CD14-positive monocyte (primary cell): ENCODE measurements around the gene CHD3. TPM values are rescaled to one million over a fixed set of nuclear protein-coding genes. Genes with fewer than 3 reads are reported as not detected.
A peak's percentile ranks its signal among the peaks of the same experiment; 100 is the strongest.

Experiments
- DNase-seq, 3 donors: peaks; one replicate each; pipeline ENCODE4 v3.0.0-alpha.2; 2011 to 2022
- H2AFZ ChIP-seq: 2 replicates; pipeline ENCODE4 v1.6.0; 2012; ENCODE audit warnings: mild to moderate bottlenecking, low read depth, low read length, inconsistent platforms; ENCODE audit not compliant: insufficient read depth, poor library complexity, severe bottlenecking
- H3K27ac ChIP-seq, 2 donors: 1 replicate in 1 of 2; 2 replicates in 1 of 2; pipeline ENCODE4 v1.5.1; 2012 to 2013; ENCODE audit warnings: low read length in 2 of 2, control low read depth in 1 of 2, inconsistent platforms in 1 of 2, low read depth in 1 of 2, mild to moderate bottlenecking in 1 of 2
- H3K27me3 ChIP-seq, 2 donors: one replicate each; pipeline versions ENCODE4 v1.6.0 to v1.6.1; 2011 to 2013; ENCODE audit warnings: low read length in 2 of 2; ENCODE audit not compliant: control insufficient read depth in 2 of 2, insufficient read depth in 2 of 2
- H3K36me3 ChIP-seq, 2 donors: replicated peaks in 1 of 2; 1 replicate in 1 of 2; 2 replicates in 1 of 2; pipeline versions ENCODE4 v1.5.1 to v1.6.1; 2012 to 2013; ENCODE audit warnings: low read length in 2 of 2, control low read depth in 1 of 2, inconsistent platforms in 1 of 2, mild to moderate bottlenecking in 1 of 2; ENCODE audit not compliant: insufficient read depth in 2 of 2, control insufficient read depth in 1 of 2
- H3K4me1 ChIP-seq, 2 donors: 1 replicate in 1 of 2; 2 replicates in 1 of 2; pipeline versions ENCODE4 v1.5.1 to v1.6.1; 2012 to 2013; ENCODE audit warnings: low read length in 2 of 2, control low read depth in 1 of 2, inconsistent platforms in 1 of 2, mild to moderate bottlenecking in 1 of 2, moderate library complexity in 1 of 2; ENCODE audit not compliant: insufficient read depth in 2 of 2, control insufficient read depth in 1 of 2
- H3K4me2 ChIP-seq: replicated peaks from 2 replicates; pipeline ENCODE3; 2012; ENCODE audit warnings: low read length, moderate library complexity, mild to moderate bottlenecking; ENCODE audit not compliant: poor library complexity, severe bottlenecking; ENCODE audit errors: extremely low read depth
- H3K4me3 ChIP-seq, 3 experiments: fragments of 200-600 bp in 1 of 3; sonication (generic) in 1 of 3; replicated peaks in 1 of 3; 1 replicate in 2 of 3; 2 replicates in 1 of 3; pipeline ENCODE4 v1.5.1; 2011 to 2013; ENCODE audit warnings: low read length in 3 of 3, mild to moderate bottlenecking in 3 of 3, control low read depth in 2 of 3, low read depth in 2 of 3, inconsistent platforms in 1 of 3, moderate library complexity in 1 of 3
- H3K79me2 ChIP-seq: 2 replicates; pipeline ENCODE4 v1.6.0; 2012; ENCODE audit warnings: mild to moderate bottlenecking, control low read depth, inconsistent platforms, low read length, moderate library complexity; ENCODE audit not compliant: insufficient read depth
- H3K9ac ChIP-seq: 2 replicates; pipeline ENCODE4 v1.6.0; 2017; ENCODE audit warnings: low read length, mild to moderate bottlenecking; ENCODE audit not compliant: insufficient read depth, poor library complexity, severe bottlenecking
- H3K9me3 ChIP-seq, 2 donors: replicated peaks in 1 of 2; 1 replicate in 1 of 2; 2 replicates in 1 of 2; pipeline versions ENCODE4 v1.5.1 to v1.6.1; 2012 to 2013; ENCODE audit warnings: low read length in 2 of 2, control low read depth in 1 of 2; ENCODE audit not compliant: control insufficient read depth in 1 of 2, insufficient read depth in 1 of 2
- H4K20me1 ChIP-seq: 2 replicates; pipeline ENCODE4 v1.6.0; 2012; ENCODE audit warnings: mild to moderate bottlenecking, low read length, control low read depth, moderate library complexity; ENCODE audit not compliant: insufficient read depth
- H3K27ac Mint-ChIP-seq, 7 donors: one replicate each; pipeline ENCODE4 v1.8.0; 2020; ENCODE audit warnings: mild to moderate bottlenecking in 7 of 7, mixed read lengths in 7 of 7, moderate library complexity in 6 of 7, inconsistent platforms in 2 of 7
- H3K27me3 Mint-ChIP-seq, 3 donors: one replicate each; pipeline ENCODE4 v1.8.0; 2021 to 2022; ENCODE audit warnings: low read depth in 3 of 3, mild to moderate bottlenecking in 3 of 3, mixed read lengths in 3 of 3, moderate library complexity in 3 of 3, inconsistent platforms in 1 of 3
- H3K36me3 Mint-ChIP-seq, 2 donors: one replicate each; pipeline ENCODE4 v1.8.0; 2020; ENCODE audit warnings: mixed read lengths in 2 of 2, inconsistent platforms in 1 of 2, mild to moderate bottlenecking in 1 of 2
- H3K4me1 Mint-ChIP-seq: one replicate; pipeline ENCODE4 v1.8.0; 2020; ENCODE audit warnings: mild to moderate bottlenecking, mixed read lengths
- H3K4me3 Mint-ChIP-seq, 2 donors: one replicate each; pipeline ENCODE4 v1.8.0; 2020; ENCODE audit warnings: mild to moderate bottlenecking in 2 of 2, mixed read lengths in 2 of 2, moderate library complexity in 1 of 2
- H3K9me3 Mint-ChIP-seq, 7 donors: one replicate each; pipeline ENCODE4 v1.8.0; 2020 to 2022; ENCODE audit warnings: mixed read lengths in 7 of 7, mild to moderate bottlenecking in 6 of 7, moderate library complexity in 6 of 7, inconsistent platforms in 2 of 7
- WGBS: methylation state at CpG from one replicate; pipeline ENCODE4 v1.1.5; 2013; ENCODE audit warnings: missing lambda C conversion rate; ENCODE audit not compliant: insufficient coverage; 5-methylcytosine and 5-hydroxymethylcytosine counted together
- intact Hi-C, 2 donors: fragments of 100-400 bp; cut with micrococcal nuclease; formaldehyde crosslinking; loops; one replicate each; pipeline versions ENCODE4 v1.15.0 to v1.15.1; 2023
- polyA plus RNA-seq, 3 donors: library from polyadenylated mRNA; depleted of rRNA in 1 of 3; unstranded in 2 of 3; stranded (reverse) in 1 of 3; fragments of 300-500 nt in 2 of 3; fragments of >200 nt in 1 of 3; fragmentation: Illumina TruSeq in 2 of 3; gene quantifications; 1 replicate in 2 of 3; 2 replicates in 1 of 3; pipeline ENCODE4 v1.2.3, GENCODE V29; 2012 to 2021
- TF ChIP-seq, protein P1 (sequence below): fragments of 200-600 bp; IDR thresholded peaks from one replicate; pipeline ENCODE4 v1.8.0; 2022; ENCODE audit warnings: antibody characterized with exemption, mild to moderate bottlenecking

CHD3 gene
- polyA plus RNA-seq, 3 donors: 0.55 to 67.9 (median 0.91) TPM

DNA sequence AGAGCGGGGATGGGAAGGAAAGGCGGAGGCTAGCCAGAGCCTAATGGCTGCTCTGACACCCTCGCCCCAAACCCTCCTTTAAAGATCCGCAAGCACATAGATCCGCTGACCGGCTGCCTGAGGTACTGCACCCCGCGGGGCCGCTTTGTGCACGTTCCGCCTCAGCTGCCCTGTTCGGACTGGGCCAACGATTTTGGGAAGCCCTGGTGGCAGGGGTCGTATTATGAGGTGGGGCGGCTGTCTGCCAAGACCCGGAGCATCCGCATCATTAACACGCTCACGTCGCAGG lies 30.1 kb upstream of the CHD3 start:
- H3K27ac ChIP-seq: peak overlapping the region; percentile 94 to 95
- H3K9me3 Mint-ChIP-seq: no peaks in the 10 kb centered on the region
- H3K27me3 ChIP-seq: no peaks in the 10 kb centered on the region
- peaks cover 36 to 47% of the 10 kb centered on the region in 2 donors for H3K4me1 ChIP-seq
- H3K27me3 Mint-ChIP-seq: peaks cover 0 to 3% (median 2%) of the 10 kb centered on the region in 3 donors
- H2AFZ ChIP-seq: peak overlapping the region; percentile 85
- intact Hi-C loops: no loop called here
- H3K4me1 Mint-ChIP-seq: peaks cover 2% of the 10 kb centered on the region
- H3K9ac ChIP-seq: peak overlapping the region; percentile 84
- peaks cover 36% of the 10 kb centered on the region for H3K79me2 ChIP-seq
- peak; percentile 32 to 58 (median 53) for DNase-seq
- peak overlapping the region; percentile 98 for H3K4me2 ChIP-seq
- H3K36me3 Mint-ChIP-seq: peaks cover 22 to 39% of the 10 kb centered on the region in 2 donors
- TF ChIP-seq, protein P1, sequence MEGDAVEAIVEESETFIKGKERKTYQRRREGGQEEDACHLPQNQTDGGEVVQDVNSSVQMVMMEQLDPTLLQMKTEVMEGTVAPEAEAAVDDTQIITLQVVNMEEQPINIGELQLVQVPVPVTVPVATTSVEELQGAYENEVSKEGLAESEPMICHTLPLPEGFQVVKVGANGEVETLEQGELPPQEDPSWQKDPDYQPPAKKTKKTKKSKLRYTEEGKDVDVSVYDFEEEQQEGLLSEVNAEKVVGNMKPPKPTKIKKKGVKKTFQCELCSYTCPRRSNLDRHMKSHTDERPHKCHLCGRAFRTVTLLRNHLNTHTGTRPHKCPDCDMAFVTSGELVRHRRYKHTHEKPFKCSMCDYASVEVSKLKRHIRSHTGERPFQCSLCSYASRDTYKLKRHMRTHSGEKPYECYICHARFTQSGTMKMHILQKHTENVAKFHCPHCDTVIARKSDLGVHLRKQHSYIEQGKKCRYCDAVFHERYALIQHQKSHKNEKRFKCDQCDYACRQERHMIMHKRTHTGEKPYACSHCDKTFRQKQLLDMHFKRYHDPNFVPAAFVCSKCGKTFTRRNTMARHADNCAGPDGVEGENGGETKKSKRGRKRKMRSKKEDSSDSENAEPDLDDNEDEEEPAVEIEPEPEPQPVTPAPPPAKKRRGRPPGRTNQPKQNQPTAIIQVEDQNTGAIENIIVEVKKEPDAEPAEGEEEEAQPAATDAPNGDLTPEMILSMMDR: peak; percentile 59
- no peak overlapping the region for H3K4me3 Mint-ChIP-seq
- H4K20me1 ChIP-seq: peaks cover 31% of the 10 kb centered on the region
- H3K27ac Mint-ChIP-seq: no peak overlapping the region
- WGBS: 74% methylated on average over 18 of the region's 20 CpGs
- H3K9me3 ChIP-seq: no peaks in the 10 kb centered on the region
- H3K36me3 ChIP-seq: peaks cover 11 to 47% of the 10 kb centered on the region in 2 donors
- peak overlapping the region; percentile 67 to 95 (median 74) for H3K4me3 ChIP-seq

DNA sequence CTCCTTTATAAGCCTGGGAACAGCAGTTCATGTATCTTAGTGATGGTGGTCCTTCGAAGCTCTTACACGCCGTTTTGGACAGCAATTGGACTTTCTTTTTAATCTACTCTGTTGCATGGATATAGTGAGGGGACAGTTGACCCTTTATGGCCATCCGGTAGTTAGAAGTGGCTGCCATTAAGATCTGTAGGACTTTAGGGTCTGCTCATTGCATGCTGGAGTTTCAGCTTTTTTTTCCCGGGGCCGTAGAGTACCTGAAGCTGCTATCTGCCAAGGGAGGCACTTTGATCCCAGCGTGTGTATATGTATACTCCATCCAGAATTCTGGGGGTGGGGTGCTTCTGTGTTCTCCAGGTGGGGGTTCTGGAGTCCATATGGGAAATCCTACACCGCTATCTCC lies 29.6 kb upstream of the CHD3 start:
- Histone ChIP-seq H3K27ac (no peak overlapping the region), H3K4me2 (peak overlapping the region; percentile 98), H3K4me3 (peak overlapping the region in 1 of 3 experiments; percentile 95), H2AFZ (no peak overlapping the region), H3K79me2 (peaks cover 32% of the 10 kb centered on the region), H3K27me3 (no peaks in the 10 kb centered on the region), H3K9ac (no peak overlapping the region), H3K9me3 (no peaks in the 10 kb centered on the region), H3K4me1 (peaks cover 36 to 47% of the 10 kb centered on the region in 2 donors), H4K20me1 (peaks cover 26% of the 10 kb centered on the region), H3K36me3 (peaks cover 8 to 47% of the 10 kb centered on the region in 2 donors)
- peaks cover 18 to 34% of the 10 kb centered on the region in 2 donors for H3K36me3 Mint-ChIP-seq
- 100% methylated on average over 1 of the region's 8 CpGs for WGBS
- intact Hi-C loops: no loop called here
- H3K4me3 Mint-ChIP-seq: no peak overlapping the region
- DNase-seq: no peak
- H3K27ac Mint-ChIP-seq: no peak overlapping the region
- peaks cover 2% of the 10 kb centered on the region for H3K4me1 Mint-ChIP-seq
- H3K9me3 Mint-ChIP-seq: no peaks in the 10 kb centered on the region
- H3K27me3 Mint-ChIP-seq: peaks cover 0 to 3% (median 0%) of the 10 kb centered on the region in 3 donors
- TF ChIP-seq, protein P1: no peak
